Measurements from ENCODE around the gene HABP4. TPM values are rescaled to one million over a fixed set of nuclear protein-coding genes. Genes with fewer than 3 reads are reported as not detected.

The HABP4 gene
- total RNA-seq, 1 experiment from 2014 or later: 21.0 TPM

GRCh38 chr9:96514108-96514799 lies 64.3 kb downstream of the HABP4 start:
- POLR2A ChIA-PET: no interaction called here
- TF ChIP-seq EGR1 (IDR thresholded peaks at IDR 0.05; ENCODE audit: low read depth): no peak
- TF ChIP-seq SRF (IDR thresholded peaks at IDR 0.05; ENCODE audit: low read depth): no peak
- no peak for TF ChIP-seq EZH2 (IDR thresholded peaks at IDR 0.05)
- TF ChIP-seq FOSL1 (IDR thresholded peaks at IDR 0.05; ENCODE audit: low read depth): no peak
- TF ChIP-seq CBX3 (IDR thresholded peaks at IDR 0.05; ENCODE audit: low read depth): no peak
- TF ChIP-seq ZFX (IDR thresholded peaks at IDR 0.05): no peak
- TF ChIP-seq ZBTB33 (IDR thresholded peaks at IDR 0.05; ENCODE audit: extremely low read depth, insufficient replicate concordance, low read length): no peak
- TF ChIP-seq REST (IDR thresholded peaks at IDR 0.05; ENCODE audit: low read depth): no peak
- no peak for TF ChIP-seq YY1 (IDR thresholded peaks at IDR 0.05; ENCODE audit: extremely low read depth, insufficient replicate concordance, low read depth, low read length)
- no peak for TF ChIP-seq EZH2phosphoT487 (IDR thresholded peaks at IDR 0.05; ENCODE audit: borderline replicate concordance)
- no peak for TF ChIP-seq ELF1 (IDR thresholded peaks at IDR 0.05; ENCODE audit: borderline replicate concordance, low read depth)
- TF ChIP-seq ATF3 (IDR thresholded peaks at IDR 0.05): no peak
- TF ChIP-seq TCF7L2 (IDR thresholded peaks at IDR 0.05; ENCODE audit: borderline replicate concordance, extremely low read depth, insufficient read depth, insufficient read length): no peak
- TF ChIP-seq CEBPB (IDR thresholded peaks at IDR 0.05; ENCODE audit: low read depth): no peak
- no peak for TF ChIP-seq SP1 (IDR thresholded peaks at IDR 0.05; ENCODE audit: low read depth)
- TF ChIP-seq ZNF274 (IDR thresholded peaks at IDR 0.05; ENCODE audit: low read depth, low read length): no peak

More at GRCh38 chr9:96514108-96514799, 64.3 kb downstream of the HABP4 start:
- Histone ChIP-seq H3K4me3 (replicated peaks in 1 of 2; ENCODE audit: low read depth in 1 of 2, low read length in 2 of 2) (no peak overlapping the region), H3K9me3 (ENCODE audit: control insufficient read depth in 1 of 2, insufficient read depth in 1 of 2, low read depth in 1 of 2, low read length in 2 of 2) (no peaks in the 10 kb centered on the region), H3K36me3 (ENCODE audit: control insufficient read depth in 1 of 2, insufficient read depth in 2 of 2, low read length in 2 of 2) (peaks cover 0 to 4% of the 10 kb centered on the region in 2 experiments; a peak in 1 of 4 replicates), H3K9ac (ENCODE audit: low read length) (no peak overlapping the region), H3K27me3 (ENCODE audit: insufficient read depth, low read length) (no peaks in the 10 kb centered on the region), H3K9me2 (ENCODE audit: insufficient read depth) (no peaks in the 10 kb centered on the region), H3K27ac (ENCODE audit: low read depth, low read length) (no peak overlapping the region), H3K4me2 (ENCODE audit: low read length) (no peak overlapping the region), H3K79me2 (ENCODE audit: insufficient read depth, low read length) (no peaks in the 10 kb centered on the region), H3K4me1 (ENCODE audit: control insufficient read depth in 1 of 2, insufficient read depth in 2 of 2, low read length in 2 of 2) (no peaks in the 10 kb centered on the region), H4K20me1 (ENCODE audit: insufficient read depth) (no peaks in the 10 kb centered on the region), H2AFZ (ENCODE audit: low read depth, low read length, poor library complexity, severe bottlenecking) (no peak overlapping the region)
- intact Hi-C loops (cut with micrococcal nuclease): no loop called here
- ATAC-seq (no peak), DNase-seq (ENCODE audit: low read depth, low spot score) (no peak)
- ChIA-PET RAD21 (ENCODE audit: low non-redundant PET in 1 of 2, low total read pairs in 2 of 2, uncharacterized antibody in 2 of 2, unreplicated experiment in 2 of 2) (no interaction called here), CTCF (no interaction called here)
- no TSS peak for BruUV-seq (replicated peaks)

Measured in HCT116 (cell line).